GM19372 (cell line): ENCODE measurements around the gene ECD.

ENCODE experiments used
- ATAC-seq: cut with Tn5 transposase; IDR thresholded peaks from one replicate; pipeline ENCODE4 v1.9.1; 2021; ENCODE audit warnings: mild to moderate bottlenecking, low read depth, moderate library complexity; ENCODE audit not compliant: unreplicated experiment

ECD gene

DNA sequence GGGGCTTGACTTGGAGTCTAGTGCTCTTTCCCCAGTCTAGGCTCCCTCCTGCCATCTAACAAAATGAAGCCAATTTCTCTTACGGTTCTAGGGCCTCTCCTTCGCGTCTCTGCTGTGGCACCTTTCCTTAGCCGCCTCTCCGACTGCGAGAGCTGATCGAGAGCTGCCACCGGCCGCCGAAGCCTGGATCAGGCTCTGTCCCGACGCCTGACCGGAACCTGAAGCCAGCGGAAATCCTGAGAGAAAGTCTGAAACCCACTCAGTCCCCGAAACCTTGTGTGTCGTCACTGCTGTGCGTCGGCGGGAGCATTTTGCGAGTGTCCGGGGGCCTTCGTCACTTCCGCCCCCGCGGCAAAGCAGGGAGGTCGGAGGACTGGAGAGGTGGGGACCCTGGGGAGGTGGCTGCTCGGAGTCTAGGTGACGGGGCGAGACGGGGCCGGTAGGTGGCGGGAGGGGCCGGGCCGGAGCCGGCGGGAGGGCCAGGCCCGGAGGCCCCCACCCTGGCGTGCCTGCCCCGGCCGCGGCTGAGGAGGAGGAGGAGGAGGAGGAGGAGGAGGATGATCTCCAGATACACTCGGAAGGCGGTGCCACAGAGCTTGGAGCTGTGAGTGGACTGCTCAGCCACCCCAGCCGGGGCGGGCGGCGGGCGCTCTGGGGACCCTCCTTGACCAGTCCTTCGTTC is at the start of gene ECD, which contains the start of gene FAM149B1:
Gene ECD, minus strand, starts transcription at position 226 of the 682 bp plus-strand sequence. CDS start 4,071 bp downstream, outside the sequence.
Gene FAM149B1, plus strand, starts transcription at position 337 of the 682 bp plus-strand sequence. Its CDS starts 221 bp downstream, at position 558.
- peak; percentile 95 for ATAC-seq

- no peak for ATAC-seq
These were observed 47.9 kb upstream of the ECD start for GRCh38 chr10:73215749-73216148.

DNA sequence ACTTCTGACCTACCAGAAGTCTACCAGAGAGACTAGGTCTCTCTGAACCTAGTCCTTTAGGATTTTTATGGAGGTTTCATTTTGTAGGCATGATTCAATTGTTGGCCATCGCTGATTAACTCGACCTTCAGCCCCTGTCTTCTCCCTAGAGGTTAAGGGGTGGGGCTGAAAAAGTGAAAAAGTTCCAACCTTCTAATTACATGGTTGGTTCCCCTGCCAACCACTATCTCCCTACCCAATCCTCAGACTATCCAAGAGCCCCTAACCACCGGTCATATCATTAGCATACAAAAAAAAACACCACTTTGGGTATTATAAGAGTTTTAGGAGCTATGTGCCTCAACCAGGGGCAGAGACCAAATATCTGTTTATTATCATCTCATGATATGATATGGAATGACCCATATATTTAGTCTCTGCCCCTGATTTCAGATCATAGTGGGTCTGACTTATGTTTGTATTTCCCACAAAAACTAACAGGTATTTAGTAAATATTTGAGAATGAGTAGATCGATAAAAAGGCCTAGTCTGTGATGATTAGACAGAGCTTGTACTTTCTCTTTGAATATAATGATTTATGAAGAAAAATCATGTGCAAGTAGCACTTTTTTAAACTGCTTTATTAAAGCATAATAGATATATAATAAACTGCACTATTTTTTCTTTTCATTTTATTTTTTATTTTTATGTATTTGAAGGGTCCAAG is 43.5 kb upstream of the ECD start:
- no peak for ATAC-seq

DNA sequence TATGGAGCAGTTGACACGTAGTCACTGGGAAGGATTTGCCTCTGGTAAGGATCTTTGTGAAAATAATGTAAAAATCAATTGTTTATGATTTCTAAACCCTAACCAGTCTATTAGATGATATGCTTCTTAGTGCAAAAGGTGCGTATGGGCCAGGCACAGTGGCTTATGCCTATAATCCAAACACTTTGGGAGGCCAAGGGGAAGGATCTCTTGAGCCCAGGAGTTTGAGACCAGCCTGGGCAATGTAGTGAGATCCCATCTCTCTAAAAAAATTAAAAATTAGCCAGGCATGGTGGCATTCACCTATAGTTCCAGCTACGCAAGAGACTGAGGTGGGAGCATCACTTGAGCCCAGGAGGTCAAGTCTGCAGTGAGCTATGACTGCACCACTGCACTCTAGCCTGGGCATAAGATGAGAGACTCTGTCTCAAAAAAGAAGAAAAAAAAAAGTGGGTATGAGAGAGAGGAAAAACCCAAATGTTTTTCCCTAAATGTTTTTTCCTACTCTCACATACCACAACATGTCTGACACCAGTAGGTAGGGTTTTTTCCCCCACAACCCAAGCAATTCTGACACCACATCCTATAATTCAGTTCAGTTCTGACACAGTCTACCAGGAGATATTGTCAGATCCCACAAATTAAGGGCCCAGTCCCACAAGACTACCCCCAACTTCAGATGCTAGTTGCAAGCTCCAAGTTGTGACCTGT is 42.7 kb upstream of the ECD start:
- ATAC-seq: no peak

DNA sequence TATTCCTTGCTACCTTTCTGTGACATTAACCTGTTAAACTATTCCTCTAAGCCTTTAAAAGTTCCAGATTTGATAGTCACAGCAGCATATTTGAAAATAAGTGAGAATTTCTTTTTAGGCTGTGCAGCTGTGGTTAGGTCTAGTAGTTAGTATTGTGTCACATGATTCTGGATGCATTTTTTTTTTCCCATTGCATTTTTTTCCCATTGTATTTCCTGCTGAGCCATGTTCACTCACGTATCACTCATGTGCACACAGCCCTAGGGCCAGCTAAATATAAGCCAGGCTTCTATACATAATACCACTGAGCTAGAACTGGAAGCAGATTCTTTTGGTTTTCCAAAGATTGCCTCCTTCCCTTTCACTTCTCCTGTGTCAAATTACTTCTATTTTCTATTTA is 41.9 kb upstream of the ECD start:
- no peak for ATAC-seq

DNA sequence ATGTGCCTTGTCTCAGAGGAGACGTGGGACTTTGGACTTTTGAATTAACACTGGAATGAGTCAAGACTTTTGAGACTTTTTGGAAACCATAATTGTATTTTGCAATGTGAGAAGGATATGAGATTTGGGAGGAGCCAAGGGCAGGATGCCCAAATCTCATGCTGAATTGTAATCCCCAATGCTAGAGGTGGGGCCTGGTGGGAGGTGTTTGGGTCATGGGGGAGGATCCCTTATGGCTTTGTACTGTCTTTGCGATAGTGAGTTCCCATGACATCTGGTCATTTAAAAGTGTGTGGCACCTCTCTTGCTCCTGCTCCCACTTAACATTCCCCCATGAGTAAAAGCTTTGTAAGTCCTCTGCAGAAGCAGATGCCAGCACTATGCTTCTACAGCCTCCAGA is 40.1 kb upstream of the ECD start:
- no peak for ATAC-seq

- ATAC-seq: no peak
These were observed 38.6 kb upstream of the ECD start for GRCh38 chr10:73206385-73206784.

- ATAC-seq: no peak
These were observed 38.1 kb upstream of the ECD start for GRCh38 chr10:73205890-73206289.

DNA sequence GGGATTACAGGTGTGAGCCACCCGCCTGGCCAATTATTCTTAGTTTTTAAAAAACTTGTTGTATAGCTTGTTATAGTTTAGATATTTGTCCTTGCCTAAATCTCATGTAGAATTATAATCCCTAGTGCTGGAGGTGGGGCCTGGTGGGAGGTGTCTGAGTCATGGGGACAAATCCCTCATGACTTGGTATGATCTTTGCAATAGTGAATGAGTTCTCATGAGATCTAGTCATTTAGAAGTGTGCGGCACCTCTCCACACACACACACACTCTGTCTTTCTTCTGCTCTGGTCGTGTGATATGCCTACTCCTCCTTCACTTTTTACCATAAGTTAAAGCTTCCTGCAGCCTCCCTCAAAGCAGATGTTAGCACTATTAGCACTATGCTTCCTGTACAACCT is 37.3 kb upstream of the ECD start:
- no peak for ATAC-seq

- no peak for ATAC-seq
These were observed 22.4 kb upstream of the ECD start for GRCh38 chr10:73190188-73190587.

- no peak for ATAC-seq
These were observed 18.5 kb upstream of the ECD start for GRCh38 chr10:73186266-73186665.

DNA sequence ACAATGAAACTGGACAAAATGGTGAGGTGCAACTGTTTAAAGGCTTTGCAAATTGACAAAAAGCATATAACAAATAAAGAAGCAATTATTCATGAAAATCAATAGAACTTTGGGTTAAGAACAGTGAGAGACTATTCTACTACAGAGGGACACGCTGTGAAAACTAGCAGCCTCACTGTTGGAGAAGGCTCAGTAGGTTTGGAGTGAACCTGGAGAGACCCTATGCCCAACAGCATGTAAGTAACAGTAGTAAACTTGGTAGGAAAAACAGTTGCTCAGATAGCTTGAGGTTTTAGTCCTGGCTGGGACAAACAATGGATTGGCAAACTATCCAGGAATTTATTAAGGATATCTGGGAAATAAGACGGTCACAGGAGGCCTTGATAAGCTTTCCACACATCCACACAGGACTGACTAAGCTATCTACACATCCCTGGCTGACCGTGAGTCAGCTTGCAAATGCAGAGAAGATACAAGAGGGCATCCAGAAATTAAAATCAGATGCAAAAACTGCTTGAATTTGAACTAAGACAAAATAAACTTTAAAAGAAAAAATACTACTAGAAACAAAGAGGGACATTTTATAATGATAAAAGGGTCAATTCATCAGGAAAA is 16.0 kb upstream of the ECD start:
- no peak for ATAC-seq

- no peak for ATAC-seq
These were observed 14.8 kb upstream of the ECD start for GRCh38 chr10:73182568-73182967.

DNA sequence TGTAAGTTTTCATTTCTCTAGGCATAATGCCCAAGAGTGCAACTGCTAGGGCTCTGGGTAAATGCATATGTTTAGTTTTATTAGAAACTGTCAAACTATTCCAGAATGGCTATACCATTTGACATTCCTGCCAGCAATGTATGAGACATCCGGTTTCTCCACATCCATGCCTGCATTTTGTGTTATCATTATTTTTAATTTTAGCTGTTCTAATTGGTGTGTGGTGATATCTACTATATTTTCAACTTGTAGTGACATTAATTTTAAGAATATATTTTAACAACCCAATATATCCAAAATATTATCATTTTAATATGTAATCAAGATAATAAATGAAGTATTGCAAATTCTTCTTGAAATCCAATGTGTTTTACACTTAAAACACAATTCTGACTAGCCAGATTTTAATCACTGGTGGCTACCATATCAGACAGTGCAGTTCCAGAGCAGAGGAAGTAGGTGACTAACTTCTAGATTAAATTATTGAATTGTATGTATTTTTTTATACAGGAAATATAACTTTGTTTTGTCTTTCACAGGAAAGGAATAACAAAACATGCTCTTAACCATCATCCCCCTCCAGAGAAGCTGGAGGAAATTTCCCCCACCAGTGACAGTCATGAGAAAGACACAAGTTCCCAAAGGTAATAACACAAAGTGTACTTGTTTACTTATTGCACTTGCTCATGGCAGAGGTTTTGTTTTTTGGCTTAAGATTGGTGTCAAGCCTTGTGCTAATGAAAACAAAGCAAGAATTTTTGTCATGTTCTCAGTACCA is 6.5 kb upstream of the ECD start:
- ATAC-seq: no peak

DNA sequence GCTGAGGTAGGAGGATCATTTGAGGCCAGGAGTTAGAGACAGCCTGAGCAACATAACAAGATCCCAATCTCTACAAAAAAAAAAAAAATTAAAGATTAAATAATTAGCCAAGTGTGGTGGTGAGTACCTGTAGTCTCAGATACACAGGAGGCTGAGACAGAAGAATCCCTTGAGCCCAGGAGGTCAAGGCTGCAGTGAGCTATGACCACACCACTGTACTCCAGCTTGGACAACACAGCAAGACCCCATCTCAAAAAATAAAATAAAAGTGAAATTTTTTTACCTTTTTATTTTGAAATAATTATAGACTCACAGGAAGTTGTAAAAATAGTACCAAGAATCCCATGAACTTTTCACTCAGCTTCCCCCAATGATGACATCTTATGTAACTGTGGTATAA is 5.1 kb upstream of the ECD start:
- no peak for ATAC-seq

GRCh38 chr10:73169320-73169719 is 1.5 kb upstream of the ECD start:
- ATAC-seq: no peak

DNA sequence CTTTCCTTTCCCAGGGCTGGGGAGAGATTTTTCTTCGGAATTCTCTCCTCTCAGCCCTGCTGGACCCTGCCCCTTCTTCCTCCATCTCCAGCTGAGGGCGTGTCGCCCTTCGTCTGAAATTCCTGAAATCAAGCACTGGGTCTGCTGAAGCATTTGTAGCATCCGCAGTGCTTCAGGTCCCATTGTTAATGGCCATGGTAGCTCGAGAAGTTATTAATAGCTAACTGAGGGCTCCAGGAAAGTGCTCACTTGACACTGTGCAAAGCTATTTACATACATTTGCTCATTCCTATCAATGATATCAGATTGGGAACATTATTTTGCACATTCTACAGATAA is 626 bp upstream of the ECD start:
- peak; percentile 9 for ATAC-seq

DNA sequence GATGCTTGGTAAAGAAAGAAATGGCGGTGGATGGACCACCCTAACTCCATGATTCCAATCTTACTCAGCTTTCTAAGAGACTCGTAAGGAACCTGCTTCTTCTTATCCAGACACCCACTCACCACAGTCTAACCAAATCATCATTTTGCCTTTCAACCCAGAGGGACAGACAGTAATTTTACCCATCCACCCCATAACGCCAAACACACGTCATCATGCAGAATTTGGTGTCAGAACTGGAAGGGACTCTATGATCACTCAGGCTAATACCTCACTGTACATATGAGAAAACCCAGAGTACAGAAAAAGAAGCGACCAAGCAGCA is 388 bp downstream of the ECD start:
- no peak for ATAC-seq

DNA sequence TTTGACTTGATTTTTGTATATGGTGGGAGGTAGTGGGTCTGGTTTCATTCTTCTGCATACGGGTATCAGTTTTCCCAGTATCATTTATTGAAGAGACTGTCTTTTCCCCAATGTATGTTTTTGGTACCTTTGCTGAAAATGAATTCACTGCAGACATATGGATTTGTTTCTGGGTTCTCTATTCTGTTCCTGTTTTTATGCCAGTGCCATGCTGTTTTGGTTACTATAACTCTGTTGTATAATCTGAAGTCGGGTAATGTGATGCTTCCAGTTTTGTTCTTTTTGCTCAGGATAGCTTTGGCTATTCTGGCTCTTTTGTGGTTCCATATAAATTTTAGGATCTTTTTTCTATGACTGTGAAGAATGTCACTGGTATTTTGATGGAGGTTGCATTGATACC is 836 bp downstream of the ECD start:
- ATAC-seq: no peak

GRCh38 chr10:73163096-73163495 is 4.7 kb downstream of the ECD start:
- no peak for ATAC-seq

DNA sequence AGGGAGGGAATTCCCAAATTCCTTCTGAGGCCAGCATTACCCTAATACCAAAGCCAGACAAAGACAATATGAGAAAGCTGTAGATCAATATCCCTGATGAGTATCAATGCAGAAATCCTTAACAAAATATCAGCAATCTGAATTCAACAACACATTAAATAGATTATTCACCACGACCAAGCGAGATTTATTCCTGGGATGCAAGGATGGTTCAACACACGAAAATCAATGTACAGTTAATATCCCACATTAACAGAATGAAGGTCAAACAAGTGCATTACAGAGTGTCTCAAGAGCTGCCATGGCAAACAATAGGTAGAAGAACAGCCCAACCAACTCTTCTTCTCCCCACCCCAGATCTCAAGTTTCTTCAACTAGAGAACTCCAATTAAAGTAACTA is 6.1 kb downstream of the ECD start:
- no peak for ATAC-seq
